ENCODE measurements around the gene CHCHD1.

GRCh38 chr10:73791871-73792400 lies 10.1 kb downstream of the CHCHD1 start:
- TF ChIP-seq CTCF (IDR thresholded peaks at IDR 0.05; ENCODE audit: extremely low read depth in 1 of 2, insufficient read depth in 1 of 2, low read depth in 1 of 2, low read length in 2 of 2) (no peak), MAX (IDR thresholded peaks at IDR 0.05; ENCODE audit: insufficient read depth, insufficient read length) (no peak), EZH2 (IDR thresholded peaks at IDR 0.05; ENCODE audit: borderline replicate concordance, low read depth, low read length, severe bottlenecking) (no peak), POLR2A (IDR thresholded peaks at IDR 0.05; ENCODE audit: low read depth, low read length) (no peak), POLR2AphosphoS5 (IDR thresholded peaks at IDR 0.05; ENCODE audit: insufficient read depth, low read depth, low read length) (no peak), MYC (IDR thresholded peaks at IDR 0.05; ENCODE audit: low read depth, low read length) (no peak), JUN (IDR thresholded peaks at IDR 0.05; ENCODE audit: borderline replicate concordance, insufficient read depth, insufficient read length, low read depth) (no peak), GATA2 (IDR thresholded peaks at IDR 0.05; ENCODE audit: insufficient read depth, insufficient read length, low read depth, low read length) (no peak)
